Bone marrow (tissue), 2 donors: ENCODE data around the gene DAB1.

Source experiments
- DNase-seq, 2 donors: peaks; one replicate each; lab custom pipeline; 2025; lab: John Stamatoyannopoulos, UW

Gene DAB1

GRCh38 chr1:57067863-57068262 is 356.0 kb downstream of the DAB1 start:
- no peak for DNase-seq

- DNase-seq = no peak
Measured at GRCh38 chr1:57066980-57067610, 356.8 kb downstream of the DAB1 start.

- DNase-seq = no peak
Measured at GRCh38 chr1:57065442-57065841, 358.4 kb downstream of the DAB1 start.

- no peak for DNase-seq
Measured at GRCh38 chr1:57064379-57065140, 359.3 kb downstream of the DAB1 start.

- no peak for DNase-seq
Measured at GRCh38 chr1:57063406-57064125, 360.3 kb downstream of the DAB1 start.

GRCh38 chr1:57061369-57061768 is 362.5 kb downstream of the DAB1 start:
- DNase-seq = no peak

GRCh38 chr1:57060451-57060850 is 363.4 kb downstream of the DAB1 start:
- no peak for DNase-seq

GRCh38 chr1:57058652-57059501 is 365.0 kb downstream of the DAB1 start:
- DNase-seq = no peak

GRCh38 chr1:57048856-57049255 is 375.0 kb downstream of the DAB1 start:
- DNase-seq = no peak

- DNase-seq = no peak
Measured at GRCh38 chr1:57046462-57046861, 377.4 kb downstream of the DAB1 start.

GRCh38 chr1:57041901-57042300 is 382.0 kb downstream of the DAB1 start:
- no peak for DNase-seq

- DNase-seq = no peak
Measured at GRCh38 chr1:57040811-57041210, 383.0 kb downstream of the DAB1 start.

GRCh38 chr1:57036641-57037579 is 386.9 kb downstream of the DAB1 start:
- DNase-seq = no peak

- DNase-seq = no peak
Measured at GRCh38 chr1:57034713-57035112, 389.1 kb downstream of the DAB1 start.

- DNase-seq = no peak
Measured at GRCh38 chr1:57033222-57034001, 390.4 kb downstream of the DAB1 start.

- DNase-seq = no peak
Measured at GRCh38 chr1:57026624-57027354, 397.1 kb downstream of the DAB1 start.

GRCh38 chr1:57024855-57025254 is 399.0 kb downstream of the DAB1 start:
- DNase-seq = no peak

GRCh38 chr1:57024428-57024827 is 399.4 kb downstream of the DAB1 start:
- DNase-seq = no peak

- no peak for DNase-seq
Measured at GRCh38 chr1:57020216-57020615, 403.6 kb downstream of the DAB1 start.
